HT1080 (cell line): ENCODE results near the gene LVRN. TPM values are rescaled to one million over a fixed set of nuclear protein-coding genes. Genes with fewer than 3 reads are reported as not detected.
"Not testable (repeated sequence)": the region's sequence is repeated elsewhere in the genome, so short reads cannot be mapped to it uniquely, and the experiment has no call there.

Source experiments
- DNase-seq: peaks from one replicate; pipeline ENCODE4 v3.0.0-alpha.2; 2015; ENCODE audit warnings: low read depth
- polyA plus RNA-seq, 2 experiments: library from polyadenylated mRNA; depleted of rRNA; stranded (reverse); fragments of >200 nt; gene quantifications; 2 replicates each; pipeline ENCODE4 v1.2.3, GENCODE V29; 2015
- total RNA-seq: library from RNA; depleted of rRNA; stranded (reverse); fragments of >200 nt; shearing (Covaris generic); gene quantifications from 2 replicates; pipeline ENCODE4 v1.2.3, GENCODE V29; 2014; rRNA removed

The LVRN gene, protein sequence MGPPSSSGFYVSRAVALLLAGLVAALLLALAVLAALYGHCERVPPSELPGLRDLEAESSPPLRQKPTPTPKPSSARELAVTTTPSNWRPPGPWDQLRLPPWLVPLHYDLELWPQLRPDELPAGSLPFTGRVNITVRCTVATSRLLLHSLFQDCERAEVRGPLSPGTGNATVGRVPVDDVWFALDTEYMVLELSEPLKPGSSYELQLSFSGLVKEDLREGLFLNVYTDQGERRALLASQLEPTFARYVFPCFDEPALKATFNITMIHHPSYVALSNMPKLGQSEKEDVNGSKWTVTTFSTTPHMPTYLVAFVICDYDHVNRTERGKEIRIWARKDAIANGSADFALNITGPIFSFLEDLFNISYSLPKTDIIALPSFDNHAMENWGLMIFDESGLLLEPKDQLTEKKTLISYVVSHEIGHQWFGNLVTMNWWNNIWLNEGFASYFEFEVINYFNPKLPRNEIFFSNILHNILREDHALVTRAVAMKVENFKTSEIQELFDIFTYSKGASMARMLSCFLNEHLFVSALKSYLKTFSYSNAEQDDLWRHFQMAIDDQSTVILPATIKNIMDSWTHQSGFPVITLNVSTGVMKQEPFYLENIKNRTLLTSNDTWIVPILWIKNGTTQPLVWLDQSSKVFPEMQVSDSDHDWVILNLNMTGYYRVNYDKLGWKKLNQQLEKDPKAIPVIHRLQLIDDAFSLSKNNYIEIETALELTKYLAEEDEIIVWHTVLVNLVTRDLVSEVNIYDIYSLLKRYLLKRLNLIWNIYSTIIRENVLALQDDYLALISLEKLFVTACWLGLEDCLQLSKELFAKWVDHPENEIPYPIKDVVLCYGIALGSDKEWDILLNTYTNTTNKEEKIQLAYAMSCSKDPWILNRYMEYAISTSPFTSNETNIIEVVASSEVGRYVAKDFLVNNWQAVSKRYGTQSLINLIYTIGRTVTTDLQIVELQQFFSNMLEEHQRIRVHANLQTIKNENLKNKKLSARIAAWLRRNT
- total RNA-seq = 0.03 TPM in 1 of 2 replicates, not detected in the other
- 0.07 and 0.31 TPM in 2 replicates for polyA plus RNA-seq (2015; cell fraction: cytosol; rRNA removed)
- polyA plus RNA-seq (2015; cell fraction: nucleus; rRNA removed) = 0.80 and 1.1 TPM in 2 replicates

DNA sequence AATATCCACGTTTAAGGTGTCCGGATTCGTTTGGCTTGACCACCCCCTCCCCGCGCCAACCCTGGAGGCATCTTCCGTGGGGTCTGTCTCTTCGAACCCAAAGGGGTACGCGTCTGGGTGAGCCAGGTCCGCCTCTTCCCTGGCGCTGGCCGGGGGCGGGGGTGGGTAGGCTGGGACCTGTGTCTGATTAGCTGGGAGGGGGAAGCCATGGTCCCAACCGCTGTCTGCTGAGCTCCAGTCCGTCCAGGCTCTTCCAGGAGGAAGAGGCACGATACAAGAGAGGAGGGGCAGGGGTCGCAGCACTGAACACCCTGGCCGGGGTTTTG is at the start of gene LVRN:
Gene LVRN (plus strand): TSS at position 237 of the 326 bp plus-strand sequence. CDS start 143 bp downstream, outside the sequence.
- DNase-seq = no peak

DNA sequence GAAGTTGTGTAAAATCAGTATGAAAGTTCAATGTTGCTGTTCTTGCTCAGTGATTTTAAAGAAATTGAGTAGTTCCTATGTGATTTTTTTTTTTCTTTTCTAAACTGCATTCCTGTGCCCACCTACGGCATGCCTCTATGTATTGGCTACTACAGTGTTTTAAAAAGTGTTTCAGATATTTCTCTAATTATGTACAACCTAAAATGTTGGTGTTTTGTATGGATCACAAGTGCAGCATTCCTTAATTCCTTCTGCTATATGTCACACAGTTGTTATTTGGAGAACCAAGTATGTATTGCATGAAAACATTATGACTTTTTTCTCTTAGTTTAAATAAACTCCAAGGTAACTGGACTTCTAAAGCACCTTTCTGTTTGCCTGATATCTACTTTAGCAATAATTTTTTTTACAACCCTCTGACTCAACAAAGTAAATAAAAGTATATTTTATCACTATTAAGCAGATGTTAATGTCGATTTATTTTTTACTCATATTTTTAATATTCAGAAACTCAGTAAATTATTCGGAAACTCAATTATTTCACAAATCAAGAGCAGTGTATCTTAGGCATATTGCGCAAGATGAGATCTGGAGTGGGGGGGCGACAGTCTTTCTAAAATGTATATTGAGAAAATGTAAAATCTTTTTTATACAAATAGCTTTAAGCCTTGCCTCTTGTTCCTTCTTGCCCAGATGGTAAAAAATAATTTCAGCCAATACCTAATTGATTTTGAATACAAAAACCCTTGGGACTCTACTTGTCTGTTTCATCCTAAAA is 48.5 kb upstream of the LVRN start:
- DNase-seq = not testable (repeated sequence)

DNA sequence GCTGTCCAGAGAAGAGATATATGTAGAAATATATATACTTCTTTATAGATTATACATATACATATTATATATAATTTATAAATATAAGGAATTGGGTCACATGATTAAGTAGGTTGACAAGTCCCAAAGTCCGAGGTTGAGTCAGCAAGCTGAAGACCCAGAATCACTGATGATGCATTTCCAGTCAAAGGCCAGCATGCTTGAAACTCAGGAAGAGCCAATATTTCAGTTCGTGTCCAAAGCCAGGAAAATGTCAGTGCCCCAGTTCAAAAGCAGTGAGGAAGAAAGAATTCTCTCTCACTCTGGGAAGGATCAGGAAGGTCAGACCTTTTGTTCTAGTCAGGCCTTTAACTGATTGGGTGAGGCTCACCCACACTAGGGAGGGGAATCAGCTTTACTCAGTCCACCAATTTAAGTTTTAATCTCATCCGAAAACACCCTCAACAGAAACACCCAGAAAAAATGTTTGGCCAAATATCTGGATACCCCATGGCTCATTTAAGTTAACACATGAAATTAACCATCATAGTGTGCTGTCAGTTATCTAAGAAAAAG is 42.0 kb upstream of the LVRN start:
- no peak for DNase-seq

DNA sequence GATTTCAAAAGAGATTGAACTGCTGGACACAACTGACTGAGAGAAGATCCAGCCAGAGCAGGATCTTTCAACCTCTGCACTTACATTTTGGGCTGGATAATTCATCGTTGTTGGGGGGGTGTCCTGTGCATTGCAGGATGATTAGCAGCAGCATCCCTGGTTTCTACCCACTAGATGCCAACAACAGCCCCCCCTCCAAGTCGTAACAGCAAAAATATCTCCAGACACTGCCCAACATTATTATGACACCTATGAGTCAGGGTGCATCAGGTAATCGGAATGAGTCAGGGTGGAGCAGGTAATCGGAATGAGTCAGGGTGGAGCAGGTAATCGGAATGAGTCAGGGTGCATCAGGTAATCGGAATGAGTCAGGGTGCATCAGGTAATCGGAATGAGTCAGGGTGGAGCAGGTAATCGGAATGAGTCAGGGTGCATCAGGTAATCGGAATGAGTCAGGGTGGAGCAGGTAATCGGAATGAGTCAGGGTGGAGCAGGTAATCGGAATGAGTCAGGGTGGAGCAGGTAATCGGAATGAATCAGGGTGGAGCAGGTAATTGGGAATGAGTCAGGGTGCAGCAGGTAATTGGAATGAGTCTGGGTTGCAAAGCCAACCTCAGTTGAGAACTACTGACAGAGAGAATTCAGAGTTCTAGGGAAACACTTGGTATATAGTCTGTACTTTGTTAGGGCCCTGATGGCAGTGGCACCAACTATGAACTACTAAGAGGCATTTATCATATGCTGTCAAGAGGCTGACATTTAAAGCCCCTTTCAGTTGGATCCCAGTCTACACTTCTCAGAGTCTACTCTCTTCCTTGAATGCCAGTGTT is 33.5 kb upstream of the LVRN start:
- DNase-seq = not testable (repeated sequence)

DNA sequence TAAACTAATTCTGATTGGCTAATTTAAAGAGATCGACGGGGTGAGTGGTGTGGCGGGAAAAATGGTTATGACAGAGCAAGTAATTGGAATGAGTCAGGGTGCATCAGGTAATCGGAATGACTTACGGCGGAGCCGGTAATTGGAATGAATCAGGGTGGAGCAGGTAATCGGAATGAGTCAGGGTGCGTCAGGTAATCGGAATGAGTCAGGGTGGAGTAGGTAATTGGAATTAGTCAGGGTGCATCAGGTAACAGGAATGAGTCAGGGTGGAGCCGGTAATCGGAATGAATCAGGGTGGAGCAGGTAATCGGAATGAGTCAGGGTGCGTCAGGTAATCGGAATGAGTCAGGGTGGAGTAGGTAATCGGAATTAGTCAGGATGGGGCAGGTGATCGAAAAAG is 32.1 kb upstream of the LVRN start:
- peak; percentile 88 for DNase-seq

DNA sequence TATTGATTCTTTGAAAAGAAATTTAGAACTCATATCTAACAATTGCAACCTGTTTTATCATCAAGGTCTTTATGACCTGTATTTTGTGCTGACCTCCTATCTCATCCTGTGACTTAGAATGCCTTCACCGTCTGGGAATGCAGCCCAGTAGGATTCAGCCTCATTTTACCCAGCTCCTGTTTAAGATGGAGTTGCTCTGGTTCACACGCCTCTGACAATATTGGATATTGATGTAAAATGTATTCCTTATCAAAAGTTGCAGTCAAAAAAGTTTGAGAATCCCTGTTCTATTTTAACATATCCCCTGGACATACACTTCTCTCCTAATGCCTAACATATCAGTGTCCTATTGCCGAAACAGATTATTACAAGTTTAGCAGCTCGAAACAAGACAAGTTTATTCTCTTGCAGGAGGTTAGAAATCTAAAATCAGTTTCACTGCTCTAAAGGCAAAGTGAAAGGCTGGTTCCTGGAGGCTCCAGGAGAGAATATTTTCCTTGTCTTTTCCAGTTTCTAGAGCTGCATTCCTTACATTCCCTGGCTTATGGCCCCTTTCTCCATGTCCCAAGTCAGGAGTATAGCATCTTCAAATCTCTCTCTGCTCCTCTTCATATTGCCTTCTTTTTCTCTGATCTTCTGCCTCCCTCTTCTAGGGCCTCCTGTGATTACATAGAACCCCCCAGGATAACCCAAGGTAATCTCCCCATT is 31.5 kb upstream of the LVRN start:
- no peak for DNase-seq

DNA sequence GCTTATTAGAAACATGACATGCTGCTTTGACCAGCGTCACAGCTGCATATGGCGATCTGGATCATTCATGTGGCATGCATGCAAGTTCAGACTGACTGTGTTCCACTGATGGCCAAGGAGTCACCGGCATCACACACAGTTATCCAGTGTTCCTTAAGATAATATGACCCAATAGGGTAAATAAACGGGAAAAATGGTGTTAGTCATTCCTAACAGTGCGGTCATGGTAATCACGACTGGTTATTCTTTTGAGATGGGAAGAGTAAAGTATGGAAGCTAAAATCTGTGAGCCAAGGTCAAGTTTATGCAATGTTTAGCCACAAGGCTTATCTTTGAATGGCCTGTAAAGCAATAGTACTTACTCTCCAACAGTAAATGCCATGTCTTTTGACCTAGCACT is 29.3 kb upstream of the LVRN start:
- DNase-seq = no peak

DNA sequence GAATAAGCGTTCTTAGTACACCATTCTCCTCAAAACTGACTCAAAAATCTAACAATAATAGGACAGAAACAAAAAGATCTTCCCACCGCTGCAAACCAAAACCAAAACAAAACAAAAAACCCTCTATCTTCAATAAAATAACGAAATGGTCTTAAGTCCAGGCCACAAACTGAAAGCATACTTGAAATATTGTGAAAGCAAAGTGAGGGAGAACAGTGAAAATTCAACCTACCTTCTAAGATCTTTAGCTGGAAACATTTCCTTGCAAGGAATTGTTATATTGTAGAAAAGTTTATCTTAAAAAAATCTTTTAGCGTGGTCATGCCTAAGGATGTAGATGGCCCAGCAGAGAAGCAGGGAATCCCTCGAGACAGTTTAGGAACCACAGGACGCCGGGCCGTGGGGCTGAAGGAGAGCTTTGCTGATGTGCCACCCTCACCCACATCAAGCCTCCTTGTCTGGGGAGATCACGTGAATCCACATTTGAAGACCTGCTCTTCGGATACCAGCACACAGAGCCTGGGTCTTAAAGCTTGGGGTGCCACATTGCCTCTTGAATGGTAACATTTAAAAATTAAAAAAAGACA is 27.8 kb upstream of the LVRN start:
- no peak for DNase-seq

DNA sequence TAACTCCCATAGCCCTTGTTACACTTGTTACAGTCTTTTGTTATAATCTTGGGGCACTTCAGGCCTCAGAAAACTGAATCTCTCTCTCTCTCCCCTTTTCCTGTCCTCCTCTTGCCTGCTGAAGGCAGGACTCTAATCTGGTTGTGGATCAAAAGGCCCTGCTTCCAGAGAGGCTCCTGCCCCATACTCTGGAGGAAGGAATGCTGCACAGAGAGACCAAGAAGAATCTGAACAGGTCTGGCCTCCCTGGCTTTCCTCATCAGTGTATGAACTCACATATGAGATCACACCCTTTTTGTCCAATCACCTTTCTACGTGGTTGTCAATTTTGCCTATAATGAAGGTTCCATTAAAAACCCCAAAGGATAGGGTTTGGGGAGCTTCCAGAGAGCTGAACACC is 26.2 kb upstream of the LVRN start:
- DNase-seq = no peak

DNA sequence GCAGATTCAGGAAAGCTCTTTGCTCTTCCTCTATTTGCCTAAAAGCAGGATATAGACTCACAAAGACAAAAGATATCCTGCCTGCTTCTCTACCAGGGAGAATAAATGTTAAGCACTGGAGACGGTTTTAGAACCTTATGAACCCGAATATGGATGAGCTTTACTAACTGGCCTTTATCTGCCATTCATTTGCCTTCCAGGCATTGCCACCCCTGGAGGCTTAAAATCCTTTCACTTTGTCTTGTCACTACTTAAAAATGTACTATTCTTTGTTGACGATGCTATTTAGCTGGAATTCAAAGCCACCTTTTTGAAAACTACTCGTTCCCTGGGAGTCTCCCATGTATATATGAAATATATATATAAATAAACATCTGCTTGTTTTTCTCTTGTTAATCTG is 23.2 kb upstream of the LVRN start:
- DNase-seq = no peak

DNA sequence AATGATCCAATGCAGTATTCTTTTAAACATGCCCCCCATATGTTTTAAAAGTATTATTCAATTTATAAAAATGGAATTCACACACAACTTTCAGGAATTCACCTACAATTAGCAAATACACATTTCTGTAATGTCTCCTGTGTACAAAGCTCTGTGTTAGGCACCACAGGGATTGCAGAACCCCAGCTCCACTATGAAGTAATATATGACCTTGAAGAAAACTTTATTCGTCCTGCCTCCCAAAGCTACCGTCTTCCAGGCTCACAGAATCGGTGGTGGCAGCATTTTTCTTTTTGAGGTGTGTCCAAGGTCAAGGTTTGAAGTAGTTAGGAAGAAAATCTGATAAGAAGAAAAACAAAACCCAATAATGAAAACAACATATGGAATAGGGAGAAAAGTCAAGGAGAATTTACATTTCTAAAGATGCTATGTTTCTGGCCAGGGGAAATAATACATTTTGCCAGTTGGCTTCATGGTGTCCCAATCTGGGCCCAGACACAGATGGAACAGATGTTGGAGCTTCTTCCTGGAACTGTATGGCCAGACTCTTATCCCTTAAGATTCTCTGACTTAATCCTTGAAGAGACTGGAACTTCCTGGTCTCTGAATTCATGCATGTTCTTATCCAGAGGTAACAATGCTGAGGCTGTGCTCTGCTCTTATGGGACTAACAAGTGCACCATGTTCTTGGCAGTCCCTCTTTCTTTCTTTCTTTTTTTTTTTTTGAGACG is 22.0 kb upstream of the LVRN start:
- no peak for DNase-seq

DNA sequence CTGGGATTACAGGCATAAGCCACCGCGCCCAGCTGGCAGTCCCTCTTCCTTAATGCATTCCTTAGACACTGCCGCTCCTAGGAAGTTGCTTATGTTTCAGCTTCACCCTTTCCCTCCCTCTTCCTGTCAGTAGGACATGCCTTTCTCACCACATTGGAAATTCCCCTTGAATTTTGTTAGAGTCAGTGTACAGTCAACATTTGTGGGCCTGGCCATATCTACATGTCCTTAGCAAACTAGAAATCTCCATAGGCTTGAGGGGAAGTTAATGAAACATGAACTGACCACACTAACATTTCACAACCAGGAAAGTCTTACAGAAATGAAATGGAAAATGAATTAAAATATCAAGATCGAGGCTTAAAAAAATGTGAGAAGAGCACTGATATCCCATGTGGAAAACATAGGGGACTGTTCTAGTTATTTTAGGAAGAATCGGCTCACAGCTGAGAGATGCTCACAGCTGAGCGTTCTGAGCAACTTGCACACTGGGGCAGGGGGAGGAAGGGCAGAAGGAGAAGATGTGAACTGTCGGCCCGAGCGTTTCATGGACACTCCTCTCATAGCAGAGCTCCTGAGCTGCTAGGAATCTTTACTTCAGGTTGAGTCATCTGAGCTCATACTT is 21.1 kb upstream of the LVRN start:
- peak; percentile 83 for DNase-seq

DNA sequence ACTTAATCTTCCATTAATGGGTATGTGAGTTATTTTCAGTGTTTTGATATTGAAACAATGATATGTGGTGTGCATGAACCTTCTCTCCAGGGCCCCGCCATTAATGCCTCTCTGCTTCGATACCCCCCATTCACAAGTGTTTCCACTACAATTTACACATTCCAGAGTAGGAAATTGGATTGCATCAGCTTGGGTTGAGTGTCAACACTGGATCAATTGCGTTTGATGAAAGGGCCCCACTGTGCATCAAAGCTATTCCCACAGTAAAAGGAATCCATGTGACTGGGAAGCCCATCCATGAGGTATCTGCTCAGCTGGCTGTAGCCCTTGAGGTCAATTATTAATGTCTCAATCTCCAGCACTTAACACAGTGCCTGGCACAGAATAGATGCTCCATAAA is 17.8 kb upstream of the LVRN start:
- no peak for DNase-seq

DNA sequence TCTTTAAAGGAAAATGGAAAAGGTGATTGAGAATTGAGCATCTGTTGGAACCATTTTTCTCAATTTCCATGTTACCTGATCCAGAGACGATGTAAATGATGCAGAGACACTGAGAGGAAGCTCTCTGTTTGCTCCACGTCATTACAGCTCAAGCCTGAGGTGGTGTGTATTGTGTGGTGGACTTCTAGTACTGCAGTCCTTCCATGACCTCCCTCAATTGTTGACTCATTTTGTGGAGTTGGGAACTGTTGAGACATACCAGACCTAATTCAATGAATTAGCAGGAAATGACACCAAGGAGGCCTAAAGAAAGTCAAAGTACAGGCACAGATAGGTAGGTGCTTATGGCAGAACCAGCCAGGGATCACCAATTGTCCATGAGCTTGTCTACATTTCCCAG is 15.6 kb upstream of the LVRN start:
- DNase-seq = peak; percentile 69

DNA sequence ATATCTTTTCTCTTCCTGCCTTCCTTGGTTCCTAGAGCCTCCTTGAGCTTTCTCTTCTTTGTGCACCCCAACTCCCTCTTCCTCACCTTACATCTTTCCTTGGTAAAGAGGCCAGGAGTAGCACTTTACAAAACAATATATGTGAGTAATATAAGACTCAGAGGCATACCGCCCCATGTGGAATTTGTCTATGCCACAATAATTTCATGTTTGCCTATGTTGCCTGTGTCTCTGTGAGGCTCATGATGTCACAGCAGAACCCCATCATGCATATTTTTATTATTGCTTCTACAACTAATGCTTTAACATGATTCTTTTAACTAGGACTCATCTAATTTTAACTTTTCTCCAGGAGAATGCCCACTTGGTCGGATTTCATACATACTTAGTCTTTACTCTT is 15.0 kb upstream of the LVRN start:
- no peak for DNase-seq

DNA sequence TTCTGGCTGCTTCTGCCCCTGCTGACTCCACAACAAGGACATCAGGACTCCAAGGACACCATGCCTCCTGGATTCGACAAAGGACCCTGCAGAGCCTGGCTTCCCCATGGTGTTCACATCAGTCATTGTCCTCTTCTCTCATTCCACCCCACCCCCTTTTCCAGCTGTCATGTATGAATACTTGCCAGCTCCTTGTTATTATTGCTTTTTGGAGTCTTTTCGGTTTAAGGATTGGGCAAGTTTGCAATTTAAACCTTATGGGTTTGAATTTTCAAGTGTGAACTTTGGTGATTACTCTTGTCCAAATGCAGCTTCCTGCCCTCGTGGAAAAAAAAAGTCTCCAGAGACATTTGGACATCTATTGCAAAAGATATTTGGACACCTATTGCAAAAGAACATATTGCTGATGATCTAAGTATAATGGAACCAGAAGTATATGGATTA is 14.2 kb upstream of the LVRN start:
- no peak for DNase-seq

DNA sequence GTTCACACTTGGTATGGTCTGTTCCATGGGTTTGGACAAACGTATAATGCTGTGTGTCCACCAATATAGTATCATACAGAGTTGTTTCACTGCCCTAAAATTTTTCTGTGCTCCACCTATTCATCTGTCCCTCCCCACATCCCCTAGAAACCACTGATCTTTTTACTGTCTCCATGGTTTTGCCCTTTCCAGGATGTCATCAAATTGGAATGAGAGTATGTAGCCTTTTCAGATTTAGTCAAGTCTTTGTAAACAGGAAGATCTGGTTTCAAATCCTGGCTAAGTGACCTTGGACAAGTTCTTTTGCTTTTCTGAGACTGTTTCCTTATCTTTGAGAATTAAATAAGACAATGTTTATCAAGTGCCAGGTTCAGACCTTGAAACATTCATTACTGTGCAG is 13.2 kb upstream of the LVRN start:
- DNase-seq = peak; percentile 5

DNA sequence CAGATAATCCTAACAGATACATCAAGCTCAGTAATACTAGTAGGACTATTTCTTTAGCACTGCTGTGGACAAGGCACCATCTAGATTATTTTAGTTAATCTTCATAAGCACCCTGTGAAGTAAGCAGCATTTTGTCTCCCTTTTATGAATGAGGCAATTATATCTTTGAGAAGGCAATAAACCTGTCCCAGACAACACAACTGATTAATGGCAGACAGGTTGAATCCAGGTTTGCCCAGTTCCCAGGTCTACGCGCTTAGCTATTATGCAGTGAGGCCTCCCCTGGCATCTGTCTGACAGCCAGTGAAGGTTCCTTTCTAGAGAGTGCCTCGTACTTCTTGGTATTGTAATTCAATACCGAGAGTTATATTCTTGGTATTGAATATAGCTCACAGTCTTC is 9.7 kb upstream of the LVRN start:
- no peak for DNase-seq
